SH-SY5Y (cell line): Measurements from ENCODE around the gene NPTX1.

ENCODE experiments used
- GATA2 ChIP-seq: IDR thresholded peaks from 2 replicates; pipeline ENCODE4 v1.6.1; 2011; ENCODE audit warnings: mild to moderate bottlenecking, low read depth, low read length
- GATA3 ChIP-seq: IDR thresholded peaks from 2 replicates; pipeline ENCODE4 v1.6.1; 2011; ENCODE audit warnings: low read depth, mild to moderate bottlenecking, low read length, moderate library complexity

NPTX1 gene

GRCh38 chr17:80442764-80443163 lies 33.6 kb downstream of the NPTX1 start:
- no peak for TF ChIP-seq GATA2
- TF ChIP-seq GATA3: no peak

GRCh38 chr17:80442323-80442659 lies 34.1 kb downstream of the NPTX1 start:
- no peak for TF ChIP-seq GATA3
- no peak for TF ChIP-seq GATA2

- no peak for TF ChIP-seq GATA3
- no peak for TF ChIP-seq GATA2
Observed at GRCh38 chr17:80441598-80442322, 34.6 kb downstream of the NPTX1 start.

- TF ChIP-seq GATA3: no peak
Observed at GRCh38 chr17:80441133-80441578, 35.3 kb downstream of the NPTX1 start.

- TF ChIP-seq GATA3 (no peak), GATA2 (no peak)
Observed at GRCh38 chr17:80439499-80439898, 36.9 kb downstream of the NPTX1 start.

GRCh38 chr17:80438806-80439205 lies 37.6 kb downstream of the NPTX1 start:
- TF ChIP-seq GATA3 (no peak), GATA2 (no peak)

- no peak for TF ChIP-seq GATA3
- no peak for TF ChIP-seq GATA2
Observed at GRCh38 chr17:80437532-80437931, 38.9 kb downstream of the NPTX1 start.

GRCh38 chr17:80433916-80434666 lies 42.3 kb downstream of the NPTX1 start:
- TF ChIP-seq GATA3 (no peak), GATA2 (no peak)

GRCh38 chr17:80432961-80433550 lies 43.4 kb downstream of the NPTX1 start:
- no peak for TF ChIP-seq GATA2
- no peak for TF ChIP-seq GATA3

- TF ChIP-seq GATA3 (no peak), GATA2 (no peak)
Observed at GRCh38 chr17:80432350-80432955, 44.0 kb downstream of the NPTX1 start.

GRCh38 chr17:80431246-80432195 lies 44.9 kb downstream of the NPTX1 start:
- TF ChIP-seq GATA2 (no peak), GATA3 (no peak)

- TF ChIP-seq GATA2 (no peak), GATA3 (no peak)
Observed at GRCh38 chr17:80430446-80431245, 45.8 kb downstream of the NPTX1 start.
